NT2/D1 (cell line): Measurements from ENCODE around the gene NBPF11.
"Not testable (repeated sequence)": the region's sequence is repeated elsewhere in the genome, so short reads cannot be mapped to it uniquely, and the experiment has no call there.

Experiments
- SUZ12 ChIP-seq: IDR thresholded peaks from 2 replicates; pipeline ENCODE4 v1.6.1; 2011; ENCODE audit not compliant: insufficient read length, insufficient read depth; ENCODE audit errors: extremely low read depth
- YY1 ChIP-seq: IDR thresholded peaks from 2 replicates; pipeline ENCODE4 v1.6.1; 2011; ENCODE audit not compliant: insufficient read length, insufficient read depth

GRCh38 chr1:148150014-148150413, 2.1 kb downstream of the NBPF11 start:
- TF ChIP-seq YY1, SUZ12: not testable (repeated sequence)
